Astrocyte of the cerebellum (primary cell): ENCODE data around the gene ADAMTS17.

Experiments
- DNase-seq: peaks from one replicate; pipeline ENCODE4 v3.0.0-alpha.2; 2011; ENCODE audit warnings: low read depth
- H3K4me3 ChIP-seq: 2 replicates; pipeline ENCODE4 v1.5.1; 2011; ENCODE audit warnings: mild to moderate bottlenecking, low read depth, low read length, moderate library complexity
- CTCF ChIP-seq: IDR thresholded peaks from 2 replicates; pipeline ENCODE4 v1.5.1; 2012; ENCODE audit warnings: low read length, low read depth, moderate library complexity, mild to moderate bottlenecking; ENCODE audit errors: missing control alignments
- in situ Hi-C: cut with HindIII; loops from 2 replicates; pipeline ENCODE4 v1.10.0; 2017; ENCODE audit warnings: low sequenced_read_pairs

ADAMTS17 gene

DNA sequence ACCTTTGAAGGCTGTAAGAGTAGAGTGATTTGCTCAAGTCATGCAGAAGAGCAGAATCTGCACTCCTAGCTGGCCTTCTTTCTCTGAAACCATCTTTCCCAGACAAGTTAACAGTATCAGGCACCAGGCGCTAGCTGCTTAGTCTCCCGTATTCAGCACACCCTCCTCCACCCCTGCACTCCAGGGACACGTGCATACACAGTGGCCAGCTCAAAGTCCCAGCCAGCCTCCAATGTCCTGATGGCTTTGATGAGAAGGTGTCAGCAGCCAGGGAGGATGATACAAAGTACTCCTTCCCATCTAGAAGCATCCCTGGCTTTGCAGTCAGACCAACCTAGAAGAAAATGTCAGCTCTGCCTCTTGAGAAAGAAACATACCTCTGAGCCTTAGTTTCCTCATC, 177.8 kb downstream of the ADAMTS17 start:
- in situ Hi-C loops: no loop called here
- TF ChIP-seq CTCF: no peak
- H3K4me3 ChIP-seq: no peak overlapping the region
- DNase-seq: no peak

DNA sequence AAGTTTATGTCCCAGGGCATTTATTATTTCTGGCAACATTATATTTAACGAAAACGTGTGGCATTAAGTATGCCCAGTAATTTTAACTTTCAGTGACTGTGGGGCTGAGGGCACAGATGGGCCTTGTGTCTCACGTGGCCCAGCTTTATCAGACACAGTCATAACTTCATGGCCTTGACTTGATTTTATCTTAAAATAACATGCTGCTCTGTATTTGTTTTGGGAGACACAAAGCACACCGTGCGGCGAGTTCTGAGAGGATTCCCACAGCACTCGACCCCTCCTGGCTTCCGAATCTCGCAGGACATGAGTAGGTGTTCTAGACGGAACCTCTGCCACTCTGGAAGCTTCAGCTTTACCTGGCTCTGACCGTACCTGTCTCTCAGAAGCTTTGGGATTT, 180.8 kb downstream of the ADAMTS17 start:
- in situ Hi-C loops: no loop called here
- DNase-seq: no peak
- TF ChIP-seq CTCF: no peak
- no peak overlapping the region for H3K4me3 ChIP-seq

DNA sequence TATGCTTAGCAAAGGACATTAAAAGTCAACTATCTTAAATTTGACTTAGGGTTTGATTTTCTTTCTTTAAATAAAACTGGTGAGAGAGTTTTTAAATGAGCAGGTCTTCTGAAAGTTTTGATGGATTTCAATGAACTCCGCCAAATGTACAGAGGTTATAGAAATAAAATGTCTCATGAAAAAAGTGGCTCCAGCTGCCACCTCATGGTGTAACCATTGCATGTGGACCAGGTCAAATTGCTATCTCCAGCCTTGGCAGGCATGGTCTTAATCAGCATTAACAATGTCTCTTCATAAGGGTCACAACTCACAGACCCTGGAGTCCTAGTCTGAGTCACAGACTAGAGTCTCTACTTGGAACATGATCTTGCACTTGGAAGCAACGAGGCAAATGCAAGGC, 182.3 kb downstream of the ADAMTS17 start:
- no peak for DNase-seq
- TF ChIP-seq CTCF: no peak
- in situ Hi-C loops: no loop called here

GRCh38 chr15:100158356-100158755, 183.4 kb downstream of the ADAMTS17 start:
- no peak overlapping the region for H3K4me3 ChIP-seq
- DNase-seq: no peak
- in situ Hi-C loops: no loop called here
- TF ChIP-seq CTCF: no peak

More for the DNA sequence above, 182.3 kb downstream of the ADAMTS17 start:
- H3K4me3 ChIP-seq: no peak overlapping the region

DNA sequence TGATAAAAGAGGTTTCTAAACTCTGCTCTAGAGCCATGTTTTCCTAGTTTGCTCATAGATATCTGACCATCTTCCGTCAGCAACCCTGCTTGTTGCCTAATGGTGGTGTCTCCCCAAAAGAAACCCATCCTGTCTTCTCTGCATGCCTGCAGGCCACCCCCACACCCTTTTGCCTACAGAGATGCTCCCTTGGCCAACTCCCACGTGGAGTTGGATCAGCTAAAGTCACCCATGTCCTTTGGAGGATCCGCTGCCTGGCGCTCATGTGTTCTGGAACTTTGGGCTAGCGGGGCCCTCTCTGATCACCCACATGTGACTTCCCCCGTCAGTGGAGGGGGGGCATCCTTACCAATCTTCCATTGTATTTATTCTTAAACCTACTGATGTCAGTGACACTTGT, 185.6 kb downstream of the ADAMTS17 start:
- H3K4me3 ChIP-seq: no peak overlapping the region
- no peak for TF ChIP-seq CTCF
- DNase-seq: no peak
- in situ Hi-C loops: no loop called here

DNA sequence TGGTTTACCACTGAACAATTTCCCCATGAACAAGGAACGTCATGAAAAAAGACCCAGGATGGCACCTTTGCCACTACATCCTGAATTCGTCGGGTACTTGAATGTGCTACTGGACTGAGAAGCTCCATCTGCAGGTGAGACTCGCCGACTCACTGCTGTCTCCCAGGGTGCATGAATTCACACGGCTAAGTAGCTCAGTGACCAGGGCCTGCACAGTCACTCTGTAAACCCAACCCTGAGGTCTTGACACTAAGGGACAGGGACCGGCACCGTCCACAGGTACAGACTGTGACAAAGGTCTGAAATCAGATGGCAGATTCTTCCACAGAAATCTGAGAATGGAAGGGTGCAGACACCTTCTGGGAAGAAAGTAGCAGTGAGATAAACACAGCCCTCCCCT, 187.4 kb downstream of the ADAMTS17 start:
- TF ChIP-seq CTCF: no peak
- H3K4me3 ChIP-seq: no peak overlapping the region
- in situ Hi-C loops: no loop called here
- DNase-seq: no peak

GRCh38 chr15:100152463-100152862, 189.3 kb downstream of the ADAMTS17 start:
- in situ Hi-C loops: no loop called here
- no peak for DNase-seq
- no peak overlapping the region for H3K4me3 ChIP-seq
- no peak for TF ChIP-seq CTCF
